Fibroblast of skin of right biceps (primary cell): ENCODE results near the gene PALM.
A peak's percentile ranks its signal among the peaks of the same experiment; 100 is the strongest.
"Not testable (repeated sequence)": the region's sequence is repeated elsewhere in the genome, so short reads cannot be mapped to it uniquely, and the experiment has no call there.

Experiments
- DNase-seq: peaks from one replicate; pipeline ENCODE4 v3.0.0-alpha.2; 2013

Gene PALM

GRCh38 chr19:679418-680286, 29.1 kb upstream of the PALM start:
- peak; percentile 76 for DNase-seq

GRCh38 chr19:680287-681028, 28.3 kb upstream of the PALM start:
- peak; percentile 98 for DNase-seq

DNA sequence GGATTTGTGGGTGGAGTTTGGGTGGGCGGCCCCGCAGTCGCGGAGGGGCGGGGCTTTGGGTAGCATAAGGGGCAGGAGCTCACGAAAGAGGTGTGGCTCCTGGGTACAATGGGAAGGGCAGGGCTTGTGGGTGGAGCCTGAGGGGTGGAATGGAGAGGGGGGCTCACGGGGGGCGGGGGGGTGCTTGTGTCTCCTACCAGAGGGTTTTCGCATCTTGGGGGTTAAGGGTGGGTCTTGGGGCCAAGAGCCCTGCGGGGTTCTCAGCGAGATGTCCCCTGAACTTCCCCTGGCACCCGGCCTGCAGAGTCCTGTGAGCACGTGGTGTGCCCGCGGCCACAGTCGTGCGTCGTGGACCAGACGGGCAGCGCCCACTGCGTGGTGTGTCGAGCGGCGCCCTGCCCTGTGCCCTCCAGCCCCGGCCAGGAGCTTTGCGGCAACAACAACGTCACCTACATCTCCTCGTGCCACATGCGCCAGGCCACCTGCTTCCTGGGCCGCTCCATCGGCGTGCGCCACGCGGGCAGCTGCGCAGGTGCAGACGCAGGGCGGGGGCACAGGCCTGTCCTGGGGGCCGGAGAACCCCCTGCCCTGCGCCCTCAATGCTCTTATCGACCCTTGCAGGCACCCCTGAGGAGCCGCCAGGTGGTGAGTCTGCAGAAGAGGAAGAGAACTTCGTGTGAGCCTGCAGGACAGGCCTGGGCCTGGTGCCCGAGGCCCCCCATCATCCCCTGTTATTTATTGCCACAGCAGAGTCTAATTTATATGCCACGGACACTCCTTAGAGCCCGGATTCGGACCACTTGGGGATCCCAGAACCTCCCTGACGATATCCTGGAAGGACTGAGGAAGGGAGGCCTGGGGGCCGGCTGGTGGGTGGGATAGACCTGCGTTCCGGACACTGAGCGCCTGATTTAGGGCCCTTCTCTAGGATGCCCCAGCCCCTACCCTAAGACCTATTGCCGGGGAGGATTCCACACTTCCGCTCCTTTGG, 27.4 kb upstream of the PALM start:
- no peak for DNase-seq

DNA sequence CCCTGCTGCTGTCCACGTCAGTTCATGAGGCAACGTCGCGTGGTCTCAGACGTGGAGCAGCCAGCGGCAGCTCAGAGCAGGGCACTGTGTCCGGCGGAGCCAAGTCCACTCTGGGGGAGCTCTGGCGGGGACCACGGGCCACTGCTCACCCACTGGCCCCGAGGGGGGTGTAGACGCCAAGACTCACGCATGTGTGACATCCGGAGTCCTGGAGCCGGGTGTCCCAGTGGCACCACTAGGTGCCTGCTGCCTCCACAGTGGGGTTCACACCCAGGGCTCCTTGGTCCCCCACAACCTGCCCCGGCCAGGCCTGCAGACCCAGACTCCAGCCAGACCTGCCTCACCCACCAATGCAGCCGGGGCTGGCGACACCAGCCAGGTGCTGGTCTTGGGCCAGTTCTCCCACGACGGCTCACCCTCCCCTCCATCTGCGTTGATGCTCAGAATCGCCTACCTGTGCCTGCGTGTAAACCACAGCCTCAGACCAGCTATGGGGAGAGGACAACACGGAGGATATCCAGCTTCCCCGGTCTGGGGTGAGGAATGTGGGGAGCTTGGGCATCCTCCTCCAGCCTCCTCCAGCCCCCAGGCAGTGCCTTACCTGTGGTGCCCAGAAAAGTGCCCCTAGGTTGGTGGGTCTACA, 25.9 kb upstream of the PALM start:
- DNase-seq, result no peak

GRCh38 chr19:685454-685931, 23.2 kb upstream of the PALM start:
- DNase-seq, result no peak

- no peak for DNase-seq
These were observed 22.0 kb upstream of the PALM start for GRCh38 chr19:686589-687297.

DNA sequence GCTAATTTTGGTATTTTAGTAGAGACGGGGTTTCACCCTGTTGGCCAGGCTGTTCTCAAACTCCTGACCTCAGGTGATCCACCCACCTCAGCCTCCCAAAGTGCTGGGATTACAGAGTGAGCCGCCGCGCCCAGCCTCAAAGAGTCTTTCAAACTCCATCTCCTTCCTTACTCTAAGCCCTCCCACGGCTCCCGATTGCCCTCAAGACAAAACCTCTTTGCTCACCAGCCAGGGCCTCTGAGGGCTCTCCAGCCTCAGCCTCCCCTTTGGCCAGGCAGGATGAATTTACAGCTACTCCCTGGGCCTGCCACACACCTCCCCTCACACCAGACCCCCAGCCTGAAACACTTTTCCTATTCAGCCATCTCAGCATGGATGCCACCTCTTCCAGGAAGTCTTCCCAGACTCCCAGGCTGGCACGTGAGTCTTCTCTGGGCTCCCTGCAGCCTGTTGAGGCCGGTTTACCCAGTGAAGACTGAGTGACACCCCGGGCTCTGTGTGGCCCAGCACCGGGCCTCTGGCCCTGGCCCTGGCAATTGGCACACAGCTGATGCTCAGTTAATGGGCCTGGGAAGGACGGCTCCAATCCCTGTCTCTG, 21.1 kb upstream of the PALM start:
- DNase-seq, result no peak

DNA sequence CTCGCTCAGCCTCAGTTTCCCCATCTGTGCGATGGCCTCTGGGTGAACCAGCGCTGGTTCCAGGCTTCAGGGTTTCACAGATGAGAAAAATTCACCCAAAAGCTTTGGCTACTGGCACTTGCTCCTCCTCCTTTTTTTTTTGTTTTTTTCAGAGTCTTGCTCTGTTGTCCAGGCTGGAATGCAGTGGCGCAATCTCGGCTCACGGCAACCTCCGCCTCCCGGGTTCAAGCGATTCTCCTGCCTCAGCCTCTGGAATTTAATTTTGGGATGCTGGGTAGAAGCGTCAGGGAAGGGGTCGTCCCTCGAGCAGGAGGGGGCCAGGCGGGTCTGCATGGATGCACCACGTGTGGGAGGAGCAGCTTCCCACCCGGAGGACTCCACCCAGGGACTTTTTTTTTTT, 20.5 kb upstream of the PALM start:
- DNase-seq, result peak; percentile 11

- DNase-seq, result no peak
These were observed 19.7 kb upstream of the PALM start for GRCh38 chr19:688992-689391.

- DNase-seq, result no peak
These were observed 18.5 kb upstream of the PALM start for GRCh38 chr19:690203-690602.

DNA sequence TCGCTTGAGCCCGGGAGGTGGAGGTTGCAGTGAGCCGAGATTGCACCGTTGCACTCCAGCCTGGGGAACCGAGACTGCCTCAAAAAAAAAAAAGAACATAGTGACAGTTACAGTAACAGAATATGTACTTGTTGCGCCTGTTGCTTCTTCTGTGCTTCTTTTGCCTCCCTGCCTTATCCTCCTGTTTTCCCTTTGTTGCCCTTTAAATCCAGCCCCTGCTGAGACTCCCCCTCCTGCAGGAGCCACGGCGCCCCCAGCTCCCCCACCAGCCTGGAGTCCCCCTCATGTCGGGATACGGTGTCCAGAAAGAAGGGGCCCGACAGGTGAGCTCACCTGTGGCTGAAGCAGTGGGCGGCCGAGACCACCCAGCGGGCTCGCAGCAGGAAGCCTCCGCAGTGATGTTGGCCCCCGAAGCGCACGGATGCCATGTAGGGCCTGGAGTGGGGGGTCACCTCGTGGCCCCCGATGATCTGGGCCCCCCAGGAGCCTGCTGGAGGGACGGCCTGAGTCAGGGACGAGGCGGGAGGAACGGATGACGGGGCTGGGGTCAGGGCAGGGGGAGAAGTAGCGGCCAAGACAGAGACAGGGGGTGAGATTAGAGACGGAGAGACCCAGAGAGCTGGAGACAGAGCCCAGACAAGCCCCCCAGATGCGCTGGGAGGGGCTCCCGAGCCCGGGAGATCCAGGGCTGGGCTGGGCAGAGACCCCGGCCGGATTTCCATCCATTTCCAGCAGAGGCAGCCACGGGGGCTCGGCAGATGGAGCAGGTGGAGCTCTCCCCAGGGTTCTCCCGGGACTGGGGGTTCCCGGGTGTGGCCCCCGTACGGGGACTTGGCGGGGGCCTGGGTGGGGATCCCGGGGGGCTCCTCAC, 14.0 kb upstream of the PALM start:
- no peak for DNase-seq

DNA sequence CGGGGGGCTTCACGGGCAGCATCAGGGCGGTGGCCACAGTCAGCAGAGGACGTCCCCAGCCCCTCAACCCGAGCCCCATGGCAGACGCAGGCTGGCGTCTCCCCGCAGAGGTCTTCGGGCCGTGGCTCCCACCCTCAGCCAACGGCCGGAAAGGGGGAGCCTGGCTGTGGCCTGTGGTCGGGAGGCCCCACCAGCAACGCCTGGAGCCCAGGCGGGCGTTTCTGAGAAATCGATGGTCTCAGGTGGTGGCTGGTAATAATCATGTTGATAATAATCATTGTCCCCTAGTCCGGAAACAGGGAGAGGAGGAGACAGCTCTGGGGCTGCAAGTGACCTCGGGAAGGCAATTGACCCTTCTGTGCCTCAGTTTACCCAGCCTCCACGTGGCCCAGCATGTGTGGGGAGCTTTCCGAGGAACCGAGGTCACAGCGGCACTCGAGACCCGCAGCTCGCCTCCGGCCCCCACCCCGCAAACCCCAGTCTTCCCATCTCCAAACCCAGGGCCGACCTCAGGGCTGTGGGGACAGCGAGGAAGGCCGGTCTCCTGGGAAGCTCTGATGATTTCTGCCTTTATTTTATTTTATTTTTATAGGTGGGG, 13.3 kb upstream of the PALM start, which contains the start of gene PRSS57:
Gene PRSS57, minus strand, starts transcription at position 101 of the 598 bp plus-strand sequence. Its CDS starts 22 bp downstream, at position 79.
- DNase-seq, result no peak

GRCh38 chr19:698529-698928, 10.2 kb upstream of the PALM start:
- not testable (repeated sequence) for DNase-seq

- DNase-seq, result not testable (repeated sequence)
These were observed 8.8 kb upstream of the PALM start for GRCh38 chr19:699885-700284.

GRCh38 chr19:702847-703246, 5.9 kb upstream of the PALM start:
- DNase-seq, result not testable (repeated sequence)

GRCh38 chr19:703329-703650, 5.4 kb upstream of the PALM start:
- DNase-seq, result no peak

- peak; percentile 34 for DNase-seq
These were observed 4.9 kb upstream of the PALM start for GRCh38 chr19:703651-704446.

DNA sequence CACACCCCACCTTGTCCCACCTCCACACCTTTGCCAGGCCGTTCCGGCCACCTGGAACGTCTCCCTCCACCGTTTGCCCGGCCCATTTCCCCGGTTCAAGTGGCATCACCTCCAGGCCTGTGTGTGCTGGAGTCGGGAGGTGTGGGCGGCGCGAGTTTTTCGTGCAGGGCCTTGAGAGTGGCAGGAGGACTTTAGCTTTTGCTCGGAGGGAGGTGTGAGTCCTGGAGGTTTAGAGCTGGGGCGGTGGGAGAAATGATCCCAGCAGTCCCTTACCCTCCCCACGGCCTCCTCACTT, 4.3 kb upstream of the PALM start:
- no peak for DNase-seq
